IPS-18a (cell line): ENCODE results near the gene SON.

ENCODE experiments used
- H3K27ac ChIP-seq: one replicate; pipeline ENCODE4 v1.5.1; 2013; ENCODE audit warnings: low read length
- H3K27me3 ChIP-seq: one replicate; pipeline ENCODE4 v1.6.1; 2013; ENCODE audit warnings: mild to moderate bottlenecking, low read length; ENCODE audit not compliant: control insufficient read depth, insufficient read depth
- H3K36me3 ChIP-seq: one replicate; pipeline ENCODE4 v1.6.1; 2013; ENCODE audit warnings: low read depth, low read length; ENCODE audit not compliant: control insufficient read depth
- H3K4me1 ChIP-seq: one replicate; pipeline ENCODE4 v1.6.1; 2013; ENCODE audit warnings: low read depth, low read length; ENCODE audit not compliant: control insufficient read depth
- H3K4me3 ChIP-seq: one replicate; pipeline ENCODE4 v1.5.1; 2013; ENCODE audit warnings: low read length
- H3K9ac ChIP-seq: one replicate; pipeline ENCODE4 v1.6.1; 2013; ENCODE audit warnings: mild to moderate bottlenecking, low read length, moderate library complexity
- H3K9me3 ChIP-seq: one replicate; pipeline ENCODE4 v1.6.1; 2013; ENCODE audit warnings: low read depth, low read length; ENCODE audit not compliant: control insufficient read depth

Gene SON

DNA sequence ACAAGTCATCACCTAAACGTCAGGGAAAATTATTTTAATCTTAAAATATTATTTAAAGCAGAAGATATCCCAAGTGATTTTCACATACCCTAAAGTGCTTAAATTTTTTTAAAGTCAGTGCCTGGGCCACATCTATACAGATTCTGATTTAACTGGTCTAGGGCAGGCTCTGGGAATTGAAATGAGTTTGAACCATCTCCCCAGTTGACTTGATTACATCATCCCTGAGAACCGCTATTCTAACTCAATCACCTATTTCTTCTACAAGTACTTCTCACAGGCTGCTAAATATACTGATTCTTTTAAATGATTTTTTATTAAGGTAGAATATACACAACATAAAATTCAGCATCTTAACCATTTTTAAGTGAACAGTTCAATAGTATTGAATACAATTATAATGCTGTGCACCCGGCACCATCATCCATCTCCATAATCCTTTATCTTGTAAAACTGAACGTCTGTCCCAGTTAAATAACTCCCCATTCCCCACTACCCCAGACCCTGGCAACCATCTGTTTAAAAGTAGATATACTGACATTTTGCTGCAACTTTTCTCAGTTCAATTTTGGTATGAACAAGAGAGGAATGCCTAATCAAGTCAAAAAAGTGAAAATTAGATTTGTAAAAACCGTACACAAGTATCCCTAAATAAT is 20.4 kb upstream of the SON start:
- H3K9me3 ChIP-seq, result no peaks in the 10 kb centered on the region
- no peaks in the 10 kb centered on the region for H3K4me1 ChIP-seq
- no peaks in the 10 kb centered on the region for H3K27me3 ChIP-seq
- H3K9ac ChIP-seq, result no peak overlapping the region
- H3K4me3 ChIP-seq, result no peak overlapping the region
- H3K27ac ChIP-seq, result no peak overlapping the region
- H3K36me3 ChIP-seq, result peaks cover 76% of the 10 kb centered on the region

- Histone ChIP-seq H3K36me3 (peaks cover 76% of the 10 kb centered on the region), H3K4me3 (no peak overlapping the region), H3K4me1 (no peaks in the 10 kb centered on the region), H3K9ac (no peak overlapping the region), H3K27me3 (no peaks in the 10 kb centered on the region), H3K27ac (no peak overlapping the region), H3K9me3 (no peaks in the 10 kb centered on the region)
These were observed 19.9 kb upstream of the SON start for GRCh38 chr21:33522953-33523349.

DNA sequence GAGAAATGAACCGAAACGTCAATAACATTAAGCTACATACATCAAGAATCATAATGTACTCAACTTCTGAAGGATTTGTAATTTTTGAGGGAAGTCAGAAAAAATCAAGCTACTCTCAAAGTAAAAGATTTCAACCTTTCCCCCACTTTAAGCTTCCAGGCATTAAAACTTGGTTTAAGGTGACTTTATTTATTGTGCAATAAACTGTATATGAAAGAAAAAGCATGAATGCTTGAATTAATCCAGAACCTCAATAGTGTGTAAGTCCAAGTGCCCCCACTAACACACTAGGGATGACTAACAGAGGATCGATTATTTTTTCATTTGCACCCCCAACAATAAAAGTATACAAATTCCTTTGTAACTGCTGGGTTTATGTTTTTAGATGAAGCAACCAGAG is 11.8 kb upstream of the SON start:
- Histone ChIP-seq H3K36me3 (peaks cover 96% of the 10 kb centered on the region), H3K4me1 (no peaks in the 10 kb centered on the region), H3K4me3 (no peak overlapping the region), H3K9me3 (no peaks in the 10 kb centered on the region), H3K27ac (no peak overlapping the region), H3K9ac (no peak overlapping the region), H3K27me3 (no peaks in the 10 kb centered on the region)

GRCh38 chr21:33537212-33537611 is 5.6 kb upstream of the SON start:
- no peak overlapping the region for H3K4me3 ChIP-seq
- no peaks in the 10 kb centered on the region for H3K27me3 ChIP-seq
- peaks cover 74% of the 10 kb centered on the region for H3K36me3 ChIP-seq
- no peaks in the 10 kb centered on the region for H3K9me3 ChIP-seq
- H3K4me1 ChIP-seq, result peaks cover 7% of the 10 kb centered on the region
- H3K27ac ChIP-seq, result no peak overlapping the region
- no peak overlapping the region for H3K9ac ChIP-seq

DNA sequence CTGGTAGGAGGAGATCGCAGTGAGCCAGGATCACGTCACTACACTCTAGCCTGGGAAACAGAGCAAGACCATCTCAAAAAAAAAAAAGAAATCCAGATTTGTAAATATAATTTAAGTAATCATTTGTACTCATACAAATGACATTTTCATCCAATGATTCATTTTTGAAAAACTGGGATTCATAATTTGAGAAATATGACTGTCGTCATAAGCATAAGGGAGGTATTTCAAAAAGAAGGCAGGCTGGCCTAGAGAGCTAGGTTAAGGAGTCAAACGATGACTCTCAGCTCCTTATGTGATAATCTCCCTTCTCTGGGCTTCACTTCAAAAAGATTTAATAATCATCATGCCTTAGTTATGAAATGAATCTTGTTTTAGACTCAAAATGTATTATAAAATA is 3.2 kb upstream of the SON start:
- H3K27me3 ChIP-seq, result no peaks in the 10 kb centered on the region
- no peak overlapping the region for H3K27ac ChIP-seq
- H3K9ac ChIP-seq, result no peak overlapping the region
- peaks cover 7% of the 10 kb centered on the region for H3K4me1 ChIP-seq
- no peaks in the 10 kb centered on the region for H3K9me3 ChIP-seq
- no peak overlapping the region for H3K4me3 ChIP-seq
- peaks cover 53% of the 10 kb centered on the region for H3K36me3 ChIP-seq

GRCh38 chr21:33540711-33541104 is 2.1 kb upstream of the SON start:
- peaks cover 10% of the 10 kb centered on the region for H3K4me1 ChIP-seq
- peaks cover 42% of the 10 kb centered on the region for H3K36me3 ChIP-seq
- no peaks in the 10 kb centered on the region for H3K27me3 ChIP-seq
- H3K9ac ChIP-seq, result peak overlapping the region; percentile 100
- H3K4me3 ChIP-seq, result peak overlapping the region; percentile 100
- no peaks in the 10 kb centered on the region for H3K9me3 ChIP-seq
- H3K27ac ChIP-seq, result peak overlapping the region; percentile 19

- peaks cover 11% of the 10 kb centered on the region for H3K4me1 ChIP-seq
- peaks cover 39% of the 10 kb centered on the region for H3K36me3 ChIP-seq
- H3K4me3 ChIP-seq, result peak overlapping the region; percentile 100
- peak overlapping the region; percentile 62 for H3K27ac ChIP-seq
- H3K9me3 ChIP-seq, result no peaks in the 10 kb centered on the region
- no peaks in the 10 kb centered on the region for H3K27me3 ChIP-seq
- H3K9ac ChIP-seq, result peak overlapping the region; percentile 100
These were observed 1.6 kb upstream of the SON start for GRCh38 chr21:33541105-33541711.

GRCh38 chr21:33541756-33542639 is 840 bp upstream of the SON start, which contains the start of gene GART:
Gene GART, minus strand, starts transcription at chr21:33542117. Its CDS starts 2,802 bp downstream, at chr21:33539315.
- Histone ChIP-seq H3K9me3 (no peaks in the 10 kb centered on the region), H3K27ac (peak within 1 kb of the TSS; percentile 99), H3K27me3 (no peaks in the 10 kb centered on the region), H3K4me1 (peaks cover 11% of the 10 kb centered on the region), H3K4me3 (peak within 1 kb of the TSS; percentile 100), H3K36me3 (peaks cover 36% of the 10 kb centered on the region), H3K9ac (peak within 1 kb of the TSS; percentile 100)

GRCh38 chr21:33543505-33544129 is 779 bp downstream of the SON start:
- Histone ChIP-seq H3K36me3 (peaks cover 35% of the 10 kb centered on the region), H3K4me1 (peaks cover 11% of the 10 kb centered on the region), H3K9me3 (no peaks in the 10 kb centered on the region), H3K4me3 (peak overlapping the region; percentile 100), H3K27me3 (no peaks in the 10 kb centered on the region), H3K9ac (peak overlapping the region; percentile 100), H3K27ac (peak overlapping the region; percentile 99)

- H3K9ac ChIP-seq, result peak overlapping the region; percentile 100
- no peaks in the 10 kb centered on the region for H3K27me3 ChIP-seq
- no peak overlapping the region for H3K27ac ChIP-seq
- no peaks in the 10 kb centered on the region for H3K9me3 ChIP-seq
- peaks cover 39% of the 10 kb centered on the region for H3K36me3 ChIP-seq
- peaks cover 11% of the 10 kb centered on the region for H3K4me1 ChIP-seq
- peak overlapping the region; percentile 100 for H3K4me3 ChIP-seq
These were observed 1.8 kb downstream of the SON start for GRCh38 chr21:33544451-33545195.

- Histone ChIP-seq H3K36me3 (peaks cover 47% of the 10 kb centered on the region), H3K27me3 (no peaks in the 10 kb centered on the region), H3K4me3 (no peak overlapping the region), H3K27ac (no peak overlapping the region), H3K9ac (no peak overlapping the region), H3K4me1 (peaks cover 4% of the 10 kb centered on the region), H3K9me3 (no peaks in the 10 kb centered on the region)
These were observed 3.2 kb downstream of the SON start for GRCh38 chr21:33546086-33546485.
